CD4-positive, alpha-beta T cell treated with Interleukin-17A for 4 hours (primary cell): Measurements from ENCODE around the gene TMTC1.
"Not testable (repeated sequence)": the region's sequence is repeated elsewhere in the genome, so short reads cannot be mapped to it uniquely, and the experiment has no call there.

ENCODE experiments used
- DNase-seq: peaks from one replicate; pipeline ENCODE4 v3.0.0-alpha.2; 2020; ENCODE audit warnings: mixed read lengths

The TMTC1 gene

DNA sequence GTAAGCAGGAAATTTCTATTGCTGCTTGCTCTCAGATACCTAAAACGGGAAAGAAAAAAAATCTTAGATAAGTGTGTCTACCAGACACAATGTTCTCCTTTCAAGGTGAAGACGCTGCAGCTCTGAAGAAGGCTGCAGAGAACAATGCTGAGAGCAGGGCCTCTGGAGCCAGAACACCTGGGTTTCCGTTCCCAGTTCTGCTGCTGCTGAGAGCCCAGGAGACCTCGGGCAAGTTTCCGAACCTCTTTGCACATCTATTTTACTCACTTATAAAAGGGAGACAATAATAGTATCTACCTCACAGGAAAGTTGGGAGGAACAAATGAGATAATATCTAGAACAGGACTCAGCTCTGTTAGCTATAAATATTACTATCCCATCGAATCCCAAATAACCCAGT, 122.9 kb downstream of the TMTC1 start:
- DNase-seq, result no peak

DNA sequence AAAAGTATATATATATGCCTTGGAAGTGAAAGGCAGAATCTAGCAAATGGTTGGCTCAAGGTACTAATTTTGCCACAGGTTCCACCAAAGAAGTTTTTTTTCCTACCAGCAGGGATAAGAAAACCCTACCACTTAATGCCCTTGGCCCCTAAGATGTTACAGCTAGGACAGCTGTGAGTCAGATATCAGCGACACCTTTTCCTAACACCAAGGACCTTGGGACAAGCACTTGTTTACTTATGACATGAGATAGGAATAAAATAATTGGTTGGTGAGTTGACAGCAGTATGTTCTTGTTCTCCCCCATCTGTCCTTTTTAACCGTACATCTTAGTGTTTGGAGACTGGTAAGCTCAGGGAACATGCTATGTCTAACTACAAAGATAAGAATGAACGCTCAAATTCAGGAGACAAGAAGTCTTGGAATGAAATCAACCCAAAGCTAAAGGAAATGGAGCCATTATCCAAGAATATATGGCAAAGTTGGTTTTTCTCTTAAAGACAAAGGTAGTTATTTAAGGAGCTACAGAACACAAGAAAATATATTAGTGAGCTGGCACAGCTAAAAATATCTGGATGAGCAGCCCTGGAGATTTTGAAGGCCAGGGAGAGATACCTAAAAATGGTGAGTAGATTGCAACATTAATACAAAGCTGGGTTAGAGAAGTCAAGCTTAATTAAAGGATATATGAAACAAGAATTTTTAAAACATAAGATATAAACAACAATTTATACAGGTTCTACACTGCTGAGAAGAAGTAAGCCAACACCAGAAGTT, 126.8 kb downstream of the TMTC1 start:
- DNase-seq, result no peak

DNA sequence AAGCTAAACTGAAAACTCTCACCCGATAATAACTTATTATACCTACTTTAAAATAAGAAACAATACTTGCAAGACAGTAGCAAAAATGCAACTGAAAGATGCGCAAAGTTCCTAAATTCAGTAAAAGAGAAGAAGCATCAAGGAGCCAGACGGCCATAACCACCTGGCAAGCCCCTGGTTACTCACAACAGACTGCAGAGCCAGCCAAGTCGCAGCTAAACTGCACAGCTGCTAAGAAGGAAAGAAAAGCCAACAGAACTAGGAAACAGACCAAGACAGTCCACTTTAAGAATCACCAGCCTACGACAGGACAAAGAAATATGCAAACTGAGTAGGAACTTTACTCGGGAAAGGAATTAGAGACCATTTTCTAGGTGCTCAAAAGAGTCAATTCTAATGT, 127.9 kb downstream of the TMTC1 start:
- DNase-seq, result no peak

- no peak for DNase-seq
Measured at GRCh38 chr12:29653286-29653685, 130.5 kb downstream of the TMTC1 start.

- no peak for DNase-seq
Measured at GRCh38 chr12:29650371-29650770, 133.4 kb downstream of the TMTC1 start.

GRCh38 chr12:29649722-29650121, 134.0 kb downstream of the TMTC1 start:
- DNase-seq, result no peak

DNA sequence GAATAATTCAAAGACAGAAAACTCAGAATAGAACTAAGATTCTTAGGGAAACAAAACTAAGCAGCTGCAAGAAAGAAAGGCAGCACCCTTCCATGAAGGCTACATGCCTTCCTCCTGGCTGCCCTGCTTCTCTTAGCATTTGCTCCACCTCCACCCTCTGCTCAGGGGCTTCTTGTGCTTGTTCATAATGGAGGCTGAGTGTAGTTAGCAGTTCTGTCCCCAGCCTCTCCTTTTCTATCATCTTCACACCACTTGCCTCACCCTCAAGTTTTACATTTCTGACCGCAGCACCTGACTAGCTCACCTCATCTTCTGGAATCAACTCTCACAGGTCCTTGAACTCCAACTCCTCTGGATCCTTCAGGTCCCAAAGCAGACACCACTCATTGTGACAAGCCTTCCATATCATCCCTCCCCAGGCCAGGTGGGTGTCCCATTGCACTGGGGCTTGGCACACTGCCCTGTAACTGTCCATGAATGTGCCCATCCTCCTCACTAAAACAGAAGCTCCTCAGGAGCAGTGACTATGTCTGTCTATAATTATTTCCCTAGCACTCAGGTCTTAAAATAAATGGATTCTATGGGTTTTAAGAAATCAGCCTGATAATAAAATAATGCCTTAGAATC, 139.1 kb downstream of the TMTC1 start:
- no peak for DNase-seq

- no peak for DNase-seq
Measured at GRCh38 chr12:29640589-29641345, 143.0 kb downstream of the TMTC1 start.

DNA sequence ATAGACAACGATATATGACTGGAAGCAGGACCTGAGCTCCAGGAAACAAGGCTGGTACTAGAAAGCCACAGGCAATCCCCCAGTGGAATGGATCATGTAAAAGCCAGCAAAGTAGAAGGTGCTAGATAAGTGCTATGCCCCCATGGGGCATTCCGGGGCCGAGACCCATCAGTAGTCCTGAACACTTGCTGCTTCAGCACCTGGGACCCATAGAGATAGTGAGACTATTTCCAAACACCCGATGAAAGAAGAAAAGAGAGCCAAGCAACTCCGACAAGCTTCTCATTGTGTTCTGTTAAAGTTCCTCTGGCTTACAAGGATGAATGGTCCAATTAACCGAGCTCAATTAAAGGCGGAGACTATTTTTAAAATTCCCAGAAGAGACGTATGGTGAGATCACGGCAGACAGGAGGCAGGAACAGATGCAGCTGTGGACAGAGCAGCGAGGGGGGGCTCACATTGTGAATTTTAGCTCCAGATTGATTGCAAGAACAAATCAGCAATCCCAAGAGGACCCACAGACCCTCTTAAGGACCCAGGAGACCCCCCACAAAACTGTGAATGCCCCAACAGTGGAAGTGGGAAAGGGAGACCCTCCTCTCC, 143.7 kb downstream of the TMTC1 start:
- no peak for DNase-seq

DNA sequence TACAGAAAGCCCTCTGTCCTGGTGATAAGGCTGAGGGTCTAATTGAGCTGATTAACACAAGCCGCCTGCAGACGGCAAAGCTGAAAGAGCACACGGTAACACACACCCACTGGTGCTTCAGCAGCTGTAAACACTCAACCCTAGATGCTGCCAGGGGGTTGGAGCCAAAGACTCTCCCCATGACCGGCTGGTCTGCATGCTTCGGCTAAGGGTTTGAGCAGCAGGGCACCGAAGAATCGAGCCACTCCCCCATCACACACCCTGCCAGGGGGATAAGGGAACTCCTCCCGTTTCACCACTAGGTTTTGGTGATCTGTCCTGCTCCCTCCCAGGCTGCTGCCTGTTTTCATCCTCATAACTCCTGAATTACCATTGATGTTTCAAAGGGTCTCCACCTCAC, 145.2 kb downstream of the TMTC1 start:
- no peak for DNase-seq

- no peak for DNase-seq
Measured at GRCh38 chr12:29634057-29634456, 149.7 kb downstream of the TMTC1 start.

GRCh38 chr12:29630164-29630563, 153.6 kb downstream of the TMTC1 start:
- DNase-seq, result not testable (repeated sequence)

DNA sequence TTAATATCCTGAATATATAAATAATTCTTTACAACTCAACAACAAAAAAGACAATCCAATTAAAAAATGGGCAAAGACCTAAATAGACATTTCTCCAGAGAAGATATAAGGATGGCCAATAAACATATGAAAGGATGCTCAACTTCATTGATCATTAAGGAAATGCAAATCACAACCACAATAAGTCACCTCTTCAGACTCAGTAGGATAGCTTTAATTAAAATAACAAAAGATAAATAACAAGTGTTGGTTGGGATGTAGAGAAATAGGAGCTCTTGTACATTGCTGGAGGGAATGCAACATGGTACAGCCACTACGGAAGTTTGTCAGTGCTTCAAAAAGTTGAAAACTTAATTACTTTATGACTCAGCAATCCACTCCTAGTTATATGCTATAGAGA, 156.5 kb downstream of the TMTC1 start:
- DNase-seq, result no peak

DNA sequence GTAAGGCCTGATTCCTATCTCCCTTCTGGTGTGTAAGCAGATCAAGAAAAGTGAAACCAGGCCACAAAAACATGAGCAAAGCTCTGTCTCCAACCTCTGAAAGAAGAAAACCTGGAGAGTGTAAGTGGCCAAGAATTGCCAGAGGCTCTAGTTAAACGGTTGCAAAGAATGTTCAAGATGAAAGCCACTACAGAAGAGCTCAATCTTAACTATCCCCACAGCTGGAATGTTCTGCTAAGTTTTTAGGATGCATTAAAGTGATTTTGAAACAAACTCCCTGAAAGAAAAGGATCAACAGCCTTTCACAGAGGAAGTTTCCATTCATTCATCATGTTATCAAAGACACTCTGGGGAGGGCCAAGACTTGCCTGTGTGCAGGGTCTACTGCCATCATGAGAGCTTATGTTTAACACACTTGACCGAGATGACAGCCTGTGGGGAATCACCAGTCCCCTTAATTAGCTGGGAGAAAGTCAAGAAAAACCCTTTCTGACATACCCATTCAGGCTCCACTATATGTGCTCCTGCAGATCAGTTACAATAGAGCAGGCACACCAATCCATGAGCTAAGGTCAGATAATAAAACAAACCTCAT, 158.3 kb downstream of the TMTC1 start:
- no peak for DNase-seq

- no peak for DNase-seq
Measured at GRCh38 chr12:29622251-29622650, 161.5 kb downstream of the TMTC1 start.

DNA sequence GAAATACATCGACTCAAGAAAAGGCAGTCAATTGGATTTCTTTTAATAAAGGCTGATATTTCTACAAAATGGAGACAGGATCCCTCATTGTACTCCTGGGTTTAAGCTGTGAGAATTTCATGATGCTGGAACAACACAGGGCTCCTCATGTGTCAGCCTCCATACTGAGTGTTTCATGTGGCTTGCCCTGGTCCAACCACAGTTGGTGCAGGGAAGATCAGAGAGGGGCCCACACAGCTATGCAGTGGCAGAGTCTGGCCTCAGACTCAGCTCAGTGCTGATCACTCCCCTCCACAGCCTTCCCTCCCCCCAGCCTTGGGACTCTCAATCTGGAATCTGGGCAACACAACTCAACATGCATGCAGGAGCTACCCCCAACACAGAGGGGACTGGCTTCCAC, 163.7 kb downstream of the TMTC1 start:
- DNase-seq, result no peak

DNA sequence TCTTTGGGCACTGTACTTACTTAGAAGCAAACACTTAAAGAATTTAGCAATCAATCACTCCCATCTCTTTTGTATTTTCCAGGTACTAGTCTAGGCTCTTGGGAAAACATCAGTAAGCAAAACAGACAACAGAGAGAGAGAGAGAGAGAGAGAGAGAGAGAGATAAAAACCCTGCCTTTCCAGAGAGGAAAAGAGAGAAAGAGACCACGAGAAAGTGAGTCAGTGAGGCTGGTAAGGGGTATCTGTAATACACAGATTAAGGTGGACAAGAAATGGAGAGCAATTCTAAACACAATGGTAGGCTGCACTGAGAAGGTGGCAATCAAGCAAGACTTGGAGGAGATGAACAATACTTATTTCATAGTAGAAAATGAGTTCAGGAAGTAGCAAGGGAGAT, 166.3 kb downstream of the TMTC1 start:
- no peak for DNase-seq

GRCh38 chr12:29616664-29617406, 166.9 kb downstream of the TMTC1 start:
- no peak for DNase-seq

DNA sequence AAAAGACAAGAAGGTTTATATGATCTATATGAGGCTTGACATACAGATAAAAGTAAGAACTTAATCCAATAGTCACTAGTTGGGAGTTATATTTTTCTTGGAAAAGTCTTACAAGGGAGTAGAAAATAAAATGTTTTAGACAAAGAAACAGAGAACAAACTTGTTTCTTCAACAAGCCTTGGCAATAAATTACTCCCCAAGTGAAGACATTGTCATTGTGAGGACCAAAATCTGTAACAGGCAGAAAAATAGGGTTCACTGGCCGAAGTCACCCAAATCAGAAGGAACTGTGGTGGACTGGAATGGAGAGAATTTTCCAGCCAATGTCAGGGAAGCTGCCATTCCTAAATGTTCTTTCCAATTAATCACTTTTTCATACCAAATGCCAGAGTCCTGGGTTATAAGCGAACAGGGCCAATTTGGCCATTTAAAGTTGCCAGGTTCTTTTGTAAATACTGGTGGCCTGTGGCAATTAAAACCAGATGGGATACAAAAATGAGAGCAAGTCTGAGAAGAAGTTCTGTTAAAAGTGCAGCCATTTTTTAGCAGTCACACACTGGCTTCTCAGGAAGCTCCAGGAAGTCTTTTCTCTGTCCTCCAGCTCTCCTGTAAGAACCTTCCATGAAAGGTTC, 168.9 kb downstream of the TMTC1 start:
- DNase-seq, result no peak

DNA sequence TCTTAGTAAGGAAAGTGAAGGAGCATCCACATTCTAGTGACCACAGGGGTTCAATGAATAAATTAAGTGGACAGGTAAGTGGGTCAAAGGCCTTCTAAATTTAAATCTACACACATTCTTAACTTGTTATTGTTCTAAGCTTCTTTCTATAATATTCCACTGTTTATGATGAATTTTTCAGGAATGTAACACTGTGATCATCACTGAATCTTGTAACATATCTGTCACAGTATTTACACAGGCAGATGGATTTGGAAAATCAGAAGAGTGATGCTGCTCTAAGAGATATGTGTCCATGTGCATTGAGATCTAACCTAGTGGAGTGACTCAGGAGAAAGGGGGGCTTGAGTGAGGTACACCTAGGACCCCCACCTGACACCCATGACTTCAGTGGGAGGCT, 170.8 kb downstream of the TMTC1 start:
- DNase-seq, result no peak

- DNase-seq, result no peak
Measured at GRCh38 chr12:29611906-29612305, 171.8 kb downstream of the TMTC1 start.
